DND-41 (cell line): ENCODE data around the gene TCEA2.

ENCODE experiments used
- CTCF ChIP-seq: IDR thresholded peaks from 2 replicates; pipeline ENCODE4 v1.5.1; 2012; ENCODE audit warnings: borderline replicate concordance, low read length, moderate library complexity, mild to moderate bottlenecking; ENCODE audit not compliant: poor library complexity, severe bottlenecking; ENCODE audit errors: extremely low read depth
- EZH2 ChIP-seq: IDR thresholded peaks from 3 replicates; pipeline ENCODE4 v1.6.1; 2012; ENCODE audit warnings: borderline replicate concordance, low read depth, mild to moderate bottlenecking, moderate library complexity, low read length, inconsistent platforms; ENCODE audit not compliant: severe bottlenecking

- no peak for TF ChIP-seq CTCF
- no peak for TF ChIP-seq EZH2
These were observed 2.3 kb downstream of the TCEA2 start for GRCh38 chr20:64065062-64065973.
